Activated CD4-positive, alpha-beta T cell treated with anti-CD3 and anti-CD28 coated beads, Interleukin-2, amount 50 U/mL, for 4 hours (primary cell): ENCODE measurements around the gene PNMA8B.

Experiments
- DNase-seq, 2 experiments: peaks; one replicate each; pipeline ENCODE4 v3.0.0-alpha.2; 2020

PNMA8B gene

GRCh38 chr19:46451352-46451751, 44.3 kb downstream of the PNMA8B start:
- no peak for DNase-seq

- DNase-seq: no peak
These were observed 44.9 kb downstream of the PNMA8B start for GRCh38 chr19:46450737-46451136.

- no peak for DNase-seq
These were observed 46.4 kb downstream of the PNMA8B start for GRCh38 chr19:46449228-46449627.

DNA sequence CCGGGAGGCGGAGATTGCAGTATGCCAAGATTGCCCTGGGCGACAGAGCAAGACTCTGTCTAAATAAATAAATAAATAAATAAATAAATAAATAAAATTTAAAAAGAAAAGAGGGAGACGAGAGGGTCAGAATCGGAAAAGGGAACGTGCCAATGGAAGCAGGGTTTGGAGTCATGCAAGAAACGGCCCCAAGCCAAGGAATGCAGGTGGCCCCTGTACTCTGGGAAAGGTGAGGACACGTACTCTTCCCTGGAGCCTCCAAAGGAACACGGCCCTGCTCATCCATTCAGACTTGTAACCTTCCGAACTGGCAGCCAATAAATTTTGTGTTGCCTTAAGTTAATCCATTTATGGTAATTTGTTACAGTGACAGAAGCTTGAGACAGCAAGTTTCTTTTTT, 47.1 kb downstream of the PNMA8B start:
- no peak for DNase-seq

- DNase-seq: no peak
These were observed 47.8 kb downstream of the PNMA8B start for GRCh38 chr19:46447824-46448223.

- no peak for DNase-seq
These were observed 48.7 kb downstream of the PNMA8B start for GRCh38 chr19:46447006-46447405.

DNA sequence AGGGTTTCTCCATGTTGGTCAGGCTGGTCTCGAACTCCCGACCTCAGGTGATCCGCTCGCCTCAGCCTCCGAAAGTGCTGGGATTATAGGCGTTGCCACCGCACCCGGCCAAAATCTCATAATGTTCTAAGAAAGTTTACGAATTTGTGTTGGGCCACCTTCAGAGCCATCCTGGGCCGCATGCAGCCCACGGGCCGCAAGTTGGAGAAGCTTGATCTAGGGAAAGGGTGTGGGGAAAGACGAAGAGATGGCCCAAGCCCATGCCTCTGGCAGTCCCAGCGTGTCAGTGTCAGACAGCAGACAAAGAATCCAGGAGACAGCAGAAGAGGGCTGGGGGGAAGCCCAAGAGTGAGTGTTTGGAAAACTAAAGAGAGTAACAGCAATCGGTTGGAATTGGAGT, 49.6 kb downstream of the PNMA8B start:
- DNase-seq: no peak

DNA sequence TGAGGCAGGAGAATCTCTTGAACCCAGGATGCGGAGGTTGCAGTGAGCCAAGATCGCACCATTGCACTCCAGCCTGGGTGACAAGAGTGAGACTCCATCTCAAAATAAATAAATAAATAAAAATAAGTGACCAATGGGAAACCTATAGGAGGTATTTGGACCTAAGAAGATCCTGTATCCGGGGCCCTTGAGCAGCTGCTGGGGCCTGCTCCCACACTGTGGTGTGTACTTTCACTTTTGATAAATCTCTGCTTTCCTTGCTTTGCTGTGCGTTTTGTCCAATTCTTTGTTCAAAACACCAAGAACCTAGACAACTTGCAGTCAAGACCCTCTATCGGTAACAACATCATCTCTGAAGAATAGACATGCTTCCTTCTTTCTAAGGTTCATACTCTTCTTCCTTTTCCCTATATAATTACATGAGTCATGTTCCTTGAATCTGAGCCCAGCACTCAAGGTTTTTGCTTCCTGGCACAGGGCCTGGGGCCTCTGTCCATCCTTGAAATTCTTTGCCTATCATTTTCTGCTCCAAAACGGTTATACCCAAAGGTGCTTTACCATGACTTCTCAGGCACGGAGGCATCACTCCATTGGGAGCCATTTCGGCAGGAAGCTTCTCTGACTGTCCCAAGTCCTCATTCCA, 52.7 kb downstream of the PNMA8B start:
- no peak for DNase-seq

DNA sequence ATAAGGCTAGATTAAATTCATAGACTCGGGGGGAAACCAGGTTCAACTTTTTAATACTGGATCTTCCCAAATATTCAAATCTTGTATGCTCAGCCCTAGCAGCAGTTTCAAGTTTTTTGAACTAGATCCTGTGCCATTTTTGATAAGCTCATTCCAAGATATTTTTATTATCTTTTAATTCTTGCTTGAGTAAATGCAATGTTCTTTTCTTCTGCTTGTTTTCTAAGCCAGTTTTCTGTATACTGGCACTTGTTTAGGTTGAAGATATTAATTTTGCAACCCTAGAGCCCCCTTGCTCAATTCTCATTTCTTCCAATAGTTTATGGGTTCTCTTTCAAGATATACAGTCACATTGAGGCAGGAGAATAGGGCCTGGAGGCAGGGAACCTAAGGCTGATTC, 53.8 kb downstream of the PNMA8B start:
- no peak for DNase-seq
